DMS53 treated with DMSO at 0.1 percent for 48 hours (cell line): ENCODE results near the gene DLX6.

Experiments
- DNase-seq: peaks from one replicate; lab custom pipeline; 2025; ENCODE audit not compliant: unreplicated experiment; lab: John Stamatoyannopoulos, UW

The DLX6 gene

DNA sequence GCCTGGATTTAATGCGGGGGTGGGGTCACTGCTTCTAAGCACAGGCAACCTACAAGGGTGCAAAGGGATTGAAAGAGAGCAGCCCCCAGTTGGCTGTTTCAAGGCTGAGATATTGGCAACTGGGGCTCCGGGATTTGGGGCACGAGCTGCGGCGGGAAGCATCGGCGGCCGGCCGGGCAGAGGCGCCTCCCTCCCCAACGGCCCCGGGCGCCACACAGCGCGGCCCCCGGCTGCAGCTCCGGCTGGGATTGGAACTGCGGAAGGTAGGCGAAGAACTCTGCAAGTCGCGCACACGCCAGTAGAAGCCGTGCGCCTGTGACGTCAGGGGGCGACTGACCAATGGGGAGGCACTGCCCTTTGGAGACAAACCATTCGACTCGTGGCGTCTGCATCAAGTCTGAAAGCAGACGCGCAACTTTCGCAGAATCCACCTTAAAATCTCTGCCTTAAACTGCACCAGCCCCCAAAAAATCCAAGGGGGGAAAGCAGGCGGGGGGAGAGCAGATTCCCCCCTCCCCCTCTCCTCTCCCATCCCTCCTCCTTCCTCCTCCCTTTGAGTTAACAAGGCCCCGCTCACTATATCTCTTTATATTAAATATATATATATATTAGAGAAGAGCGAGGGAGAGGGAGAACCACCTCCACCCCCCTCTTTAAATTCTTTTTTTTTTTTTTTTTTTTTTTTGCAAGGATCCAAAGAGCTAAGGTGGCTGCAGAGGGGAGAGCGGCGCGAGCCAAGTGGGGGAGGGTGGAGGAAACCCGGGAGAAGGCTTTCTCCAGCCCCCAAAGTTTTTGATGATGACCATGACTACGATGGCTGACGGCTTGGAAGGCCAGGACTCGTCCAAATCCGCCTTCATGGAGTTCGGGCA lies at the start of gene DLX6:
TSS of gene DLX6 (plus strand) at position 371 of the 872 bp plus-strand sequence. CDS start at position 796, 425 bp downstream.
- DNase-seq: peak; percentile 93

DNA sequence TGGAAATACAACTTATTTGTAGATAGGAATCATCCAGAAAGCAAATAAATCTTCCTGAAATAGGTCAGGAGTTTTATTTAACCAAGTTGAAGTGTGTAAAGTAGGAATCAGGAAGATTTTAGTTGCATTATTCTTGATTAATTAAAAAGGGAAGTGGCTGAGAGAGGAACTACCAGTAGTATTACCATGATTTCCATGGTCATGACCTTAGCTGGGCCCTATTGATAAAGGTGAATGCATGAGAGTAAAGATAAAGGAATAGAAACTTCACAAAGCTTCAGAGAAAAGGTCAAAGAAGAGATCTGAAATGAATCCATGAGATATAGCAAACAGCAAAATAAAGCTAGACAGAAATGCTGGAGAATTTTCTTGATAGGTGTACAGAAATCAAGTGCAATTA lies 46.2 kb upstream of the DLX6 start:
- no peak for DNase-seq

GRCh38 chr7:96962221-96962885 lies 43.0 kb upstream of the DLX6 start:
- no peak for DNase-seq

- DNase-seq: no peak
These were observed 36.4 kb upstream of the DLX6 start for GRCh38 chr7:96968981-96969380.

DNA sequence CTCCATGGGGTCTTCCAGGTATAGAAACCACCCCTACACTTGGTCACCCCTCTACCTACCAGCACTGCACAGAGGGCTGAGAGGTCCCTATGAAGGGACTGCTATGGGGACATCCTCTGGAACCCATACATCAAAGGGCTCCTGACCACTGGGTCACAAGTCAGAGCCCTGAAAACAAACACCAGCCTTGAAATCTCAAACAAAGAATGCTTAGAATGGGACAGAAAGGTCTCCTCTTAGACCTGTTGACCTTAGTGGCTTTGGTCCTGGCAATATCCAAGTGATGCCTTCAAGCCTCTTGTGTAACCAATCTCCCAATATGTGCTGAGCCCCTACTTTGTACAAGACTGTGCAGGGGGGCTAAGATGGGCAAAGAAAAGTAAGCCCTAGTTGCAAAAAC lies 34.6 kb upstream of the DLX6 start:
- no peak for DNase-seq

DNA sequence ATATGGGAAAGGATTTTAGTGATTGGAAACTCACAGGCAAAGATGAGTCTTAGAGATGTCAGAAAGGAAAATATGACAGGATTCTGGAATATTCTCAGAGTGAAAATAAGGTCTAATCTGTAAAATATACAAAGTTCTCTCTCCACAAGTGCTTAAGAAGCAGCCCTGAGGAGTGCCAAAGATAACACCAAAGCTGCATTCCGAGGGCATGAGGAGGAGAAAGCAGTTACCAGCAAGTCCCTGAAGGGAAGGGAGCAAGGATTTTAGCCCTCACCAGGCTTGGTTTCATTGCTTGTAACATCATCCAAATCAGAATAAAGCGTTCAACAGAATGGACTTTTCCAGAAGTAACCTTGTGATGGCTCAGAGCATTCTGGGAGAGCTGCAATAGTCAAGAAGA lies 31.4 kb upstream of the DLX6 start:
- no peak for DNase-seq

GRCh38 chr7:96976106-96976505 lies 29.2 kb upstream of the DLX6 start:
- DNase-seq: no peak

- no peak for DNase-seq
These were observed 27.9 kb upstream of the DLX6 start for GRCh38 chr7:96977445-96977844.

DNA sequence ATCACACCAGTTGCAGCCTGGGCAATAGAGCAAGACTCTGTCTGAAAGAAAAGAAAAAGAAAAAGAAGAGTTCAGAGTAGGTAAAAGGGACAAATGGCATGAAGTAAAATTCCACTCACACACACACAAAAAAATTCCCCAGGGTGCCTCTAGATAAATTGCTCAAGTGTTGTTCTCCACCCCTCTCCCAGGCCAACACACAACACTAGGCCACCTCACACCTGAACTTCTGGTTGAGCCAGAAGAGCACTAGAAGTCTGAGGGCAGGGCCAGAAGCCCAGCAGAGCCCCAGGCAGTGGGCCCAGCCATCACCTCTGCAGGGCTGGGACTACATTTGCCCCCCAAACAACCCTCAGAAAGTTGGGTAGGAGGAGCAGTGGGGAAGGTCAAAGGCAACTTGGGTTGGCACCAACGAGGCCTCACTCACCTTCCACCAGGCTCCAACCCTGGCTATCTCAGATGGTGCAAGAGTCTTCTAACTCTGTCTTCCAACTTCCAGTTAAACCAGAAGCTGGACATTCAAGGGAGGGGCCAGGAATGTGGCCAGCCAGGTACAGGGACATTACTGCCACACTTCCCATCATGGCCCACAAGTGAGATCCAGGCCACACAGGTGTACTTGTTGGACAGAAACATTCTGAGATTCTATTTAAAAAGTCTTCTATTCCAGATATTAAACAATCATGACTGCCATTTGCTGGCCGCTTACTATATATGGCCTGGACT lies 25.6 kb upstream of the DLX6 start:
- no peak for DNase-seq

DNA sequence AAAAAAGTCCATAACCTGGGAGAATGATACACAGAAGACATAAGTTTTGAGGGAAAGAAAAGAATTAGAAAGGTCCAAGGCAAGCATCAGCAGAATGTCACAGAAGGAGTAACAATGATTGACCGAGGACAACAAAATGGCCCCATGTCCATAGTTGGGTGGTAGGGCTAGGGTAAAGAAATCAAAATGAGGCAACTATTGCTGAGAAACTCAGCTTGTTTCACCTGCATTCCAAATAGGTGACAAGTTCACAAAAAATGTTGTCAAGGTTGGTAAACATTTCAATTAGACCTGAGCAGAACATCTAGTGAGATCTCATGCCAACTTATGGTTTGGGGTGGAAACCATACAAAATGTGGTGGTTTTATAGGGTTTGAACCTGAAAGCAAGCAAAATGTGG lies 22.8 kb upstream of the DLX6 start:
- DNase-seq: no peak

GRCh38 chr7:96985992-96986391 lies 19.4 kb upstream of the DLX6 start:
- no peak for DNase-seq

DNA sequence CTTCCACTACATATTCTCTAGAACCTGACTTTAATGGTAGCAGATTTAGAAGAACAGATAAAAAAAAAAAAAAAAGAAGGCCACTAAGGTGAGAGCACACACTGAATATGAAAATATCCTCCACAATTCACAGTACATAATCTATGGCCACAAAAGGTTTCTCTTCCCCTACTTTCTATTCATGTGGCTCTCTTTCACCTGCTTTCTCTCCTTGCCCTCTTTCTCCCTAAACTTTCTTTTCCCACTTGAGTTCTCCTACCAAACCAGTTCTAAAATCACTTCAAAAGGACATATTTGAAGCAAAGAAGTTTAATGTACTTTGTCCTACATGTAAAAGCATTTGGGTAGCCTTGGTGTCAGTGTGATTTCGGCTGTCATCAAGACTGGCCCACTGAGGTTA lies 18.5 kb upstream of the DLX6 start:
- DNase-seq: no peak

DNA sequence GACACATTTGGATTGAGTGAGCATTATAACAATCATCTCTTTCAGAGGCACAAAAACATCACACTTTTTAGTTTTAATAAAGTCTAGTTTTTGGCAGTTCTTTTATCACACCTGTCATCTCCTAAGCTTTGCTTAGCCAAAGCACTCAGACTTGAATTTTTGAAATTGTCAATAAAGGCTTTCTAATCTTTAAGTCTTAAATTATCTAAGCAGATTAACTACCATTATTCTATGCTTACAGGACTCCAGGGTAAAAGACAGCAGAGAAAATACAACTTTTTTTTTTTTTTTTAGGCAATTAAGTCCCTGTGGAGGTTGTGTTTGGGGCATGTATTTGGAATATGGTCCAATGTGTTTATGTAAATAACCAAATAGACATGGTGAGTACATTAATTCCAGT lies 17.6 kb upstream of the DLX6 start:
- no peak for DNase-seq

DNA sequence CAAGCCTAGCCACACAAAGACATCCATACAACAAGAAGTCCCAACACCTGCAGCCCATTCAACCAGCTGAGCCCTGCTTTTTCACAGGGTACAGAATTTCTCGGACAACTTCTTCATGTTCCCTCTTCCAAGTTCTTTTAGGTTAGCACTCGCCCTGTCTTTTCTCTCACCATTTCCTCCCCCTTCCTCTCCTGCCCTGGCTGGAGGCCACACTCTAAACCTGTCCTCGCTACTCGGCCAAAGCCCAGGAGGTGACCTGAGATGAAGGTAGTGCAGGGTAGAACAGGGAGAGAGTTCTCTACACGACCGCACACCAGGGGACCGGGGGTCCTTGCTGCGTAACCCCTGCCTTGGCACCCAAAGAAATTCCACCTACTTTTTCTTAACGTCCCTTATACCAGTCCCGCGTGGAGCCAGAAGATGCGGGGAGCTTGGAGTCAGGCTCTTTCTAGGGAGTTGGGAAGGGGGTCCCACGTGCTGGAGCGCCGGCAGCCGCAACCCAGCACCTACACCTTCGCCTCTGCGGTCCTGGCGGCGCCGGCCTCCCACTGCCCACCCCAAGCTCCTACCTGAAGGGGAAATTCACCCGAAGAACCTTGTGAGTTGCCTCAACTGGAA lies 16.0 kb upstream of the DLX6 start:
- no peak for DNase-seq

- DNase-seq: no peak
These were observed 15.5 kb upstream of the DLX6 start for GRCh38 chr7:96989859-96990317.

GRCh38 chr7:96991546-96992191 lies 13.7 kb upstream of the DLX6 start:
- no peak for DNase-seq

DNA sequence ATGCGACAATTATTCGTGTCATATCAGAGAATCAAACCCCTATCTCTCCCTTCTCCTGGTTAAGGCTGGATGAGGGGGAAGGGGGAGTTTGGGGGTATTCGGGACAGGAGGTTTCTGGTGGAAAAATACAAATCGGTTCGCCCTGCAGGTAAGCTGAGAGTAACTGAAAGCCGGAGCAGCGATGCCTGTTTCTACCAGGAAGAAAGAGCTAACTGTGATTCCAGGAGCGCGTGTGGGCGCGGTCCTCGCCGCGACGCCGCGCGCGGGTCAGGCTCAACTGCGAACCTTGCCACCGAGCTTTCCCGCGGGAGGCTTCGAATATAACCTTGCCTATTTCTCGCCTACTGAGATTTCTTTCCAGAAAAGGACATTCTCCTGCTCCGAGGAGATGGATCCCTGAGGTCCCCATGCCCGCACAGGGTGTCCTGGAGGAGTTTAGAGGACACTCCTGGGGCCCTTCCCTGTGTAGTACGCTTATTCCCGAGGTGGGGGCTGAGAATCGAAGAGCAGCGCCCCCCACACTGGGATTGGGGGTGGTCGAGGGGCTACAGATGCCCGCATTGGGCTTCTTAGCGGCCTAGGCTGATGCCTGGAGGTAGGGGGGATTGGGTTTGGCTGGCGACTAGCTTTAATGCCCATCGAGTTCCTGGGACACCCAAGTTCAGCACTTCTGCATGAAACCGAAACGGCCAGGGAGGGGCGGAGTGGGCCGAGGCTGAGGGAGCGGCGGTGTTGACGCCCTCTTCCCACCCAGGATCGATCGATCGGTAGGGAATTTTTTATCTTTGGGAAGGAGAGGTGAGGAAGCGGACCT lies 13.0 kb upstream of the DLX6 start:
- DNase-seq: no peak

DNA sequence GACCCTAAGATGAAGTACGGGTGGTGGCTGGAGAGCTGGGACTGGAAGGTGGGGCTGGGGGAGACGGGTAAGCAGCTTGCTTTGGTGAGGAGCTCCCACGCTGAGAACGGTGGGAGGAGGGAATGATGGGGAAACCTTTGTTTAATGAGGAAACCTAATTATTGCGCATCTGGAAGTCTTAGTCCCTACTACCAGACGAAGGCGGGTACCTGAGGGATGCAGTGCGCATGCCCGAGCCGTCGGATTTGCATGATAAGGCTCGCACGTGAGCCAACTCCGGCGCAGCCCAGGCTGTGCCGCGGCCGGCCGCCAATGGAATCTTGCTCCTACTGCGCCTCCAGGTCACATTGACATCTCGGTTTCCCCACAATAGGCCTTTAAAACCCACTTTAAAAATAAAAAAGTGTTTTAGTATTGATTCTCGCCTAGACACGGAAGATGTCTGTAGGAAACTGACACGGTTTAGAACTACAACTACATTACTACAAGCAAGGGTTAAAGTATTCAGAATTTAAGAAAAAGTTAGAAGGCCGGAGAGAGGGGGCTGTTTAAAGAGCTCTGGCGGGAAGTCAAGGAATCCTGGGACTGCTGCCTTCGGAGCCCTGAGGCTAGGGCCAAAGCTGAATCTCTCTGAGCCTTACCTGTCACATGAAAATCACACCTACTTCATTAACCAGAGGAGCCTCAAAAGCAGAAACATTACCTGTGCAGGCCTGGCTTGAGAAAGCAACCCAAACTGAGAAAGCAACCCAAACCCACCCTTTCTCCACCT lies 12.1 kb upstream of the DLX6 start:
- no peak for DNase-seq

GRCh38 chr7:96993980-96994379 lies 11.4 kb upstream of the DLX6 start:
- DNase-seq: no peak
